Suprapubic skin (tissue), 4 donors: Measurements from ENCODE around the gene NCKAP5. TPM values are rescaled to one million over a fixed set of nuclear protein-coding genes. Genes with fewer than 3 reads are reported as not detected.

Experiments
- DNase-seq, 2 donors: peaks; one replicate each; pipeline ENCODE4 v3.0.0-alpha.2; 2019; ENCODE audit warnings: low spot score in 2 of 2
- H3K27ac ChIP-seq: fragments of 200-600 bp; sonication (generic); one replicate; pipeline ENCODE4 v1.5.1; 2019
- H3K27me3 ChIP-seq: fragments of 200-600 bp; sonication (generic); one replicate; pipeline ENCODE4 v1.5.1; 2019
- H3K36me3 ChIP-seq: fragments of 200-600 bp; sonication (generic); one replicate; pipeline ENCODE4 v1.5.1; 2019
- H3K4me1 ChIP-seq: fragments of 200-600 bp; sonication (generic); one replicate; pipeline ENCODE4 v1.5.1; 2019
- H3K4me3 ChIP-seq: fragments of 200-600 bp; sonication (generic); one replicate; pipeline ENCODE4 v1.5.1; 2019; ENCODE audit warnings: mild to moderate bottlenecking
- H3K9me3 ChIP-seq: fragments of 200-600 bp; sonication (generic); one replicate; pipeline ENCODE4 v1.5.1; 2019
- CTCF ChIP-seq, 2 donors: fragments of 200-600 bp in 1 of 2; fragments of 450-650 bp in 1 of 2; sonication (generic) in 1 of 2; IDR thresholded peaks; one replicate each; pipeline ENCODE4 v1.5.1; 2016 to 2019; ENCODE audit warnings: antibody characterized with exemption in 2 of 2, mild to moderate bottlenecking in 1 of 2, moderate library complexity in 1 of 2
- EP300 ChIP-seq: sonication (generic); formaldehyde crosslinking; IDR thresholded peaks from one replicate; pipeline ENCODE4 v1.6.1; 2017; ENCODE audit warnings: antibody characterized with exemption
- POLR2A ChIP-seq, 2 donors: fragments of 450-650 bp; IDR thresholded peaks; one replicate each; pipeline ENCODE4 v1.6.1; 2017; ENCODE audit warnings: antibody characterized with exemption in 2 of 2, mild to moderate bottlenecking in 2 of 2, moderate library complexity in 2 of 2
- POLR2AphosphoS5 ChIP-seq, 3 donors: sonication (generic); formaldehyde crosslinking; IDR thresholded peaks; one replicate each; pipeline ENCODE4 v1.6.1; 2017; ENCODE audit warnings: antibody characterized with exemption in 3 of 3
- WGBS: methylation state at CpG from one replicate; pipeline ENCODE4 v1.1.5; 2018; 5-methylcytosine and 5-hydroxymethylcytosine counted together
- total RNA-seq, 4 donors: library from RNA; depleted of rRNA; stranded (reverse); fragments of >200 nt; gene quantifications; one replicate each; pipeline ENCODE4 v1.1.0, GENCODE V29; 2016

NCKAP5 gene
- total RNA-seq, 4 donors from 2014 or later = 2.8 to 6.4 (median 4.2) TPM

DNA sequence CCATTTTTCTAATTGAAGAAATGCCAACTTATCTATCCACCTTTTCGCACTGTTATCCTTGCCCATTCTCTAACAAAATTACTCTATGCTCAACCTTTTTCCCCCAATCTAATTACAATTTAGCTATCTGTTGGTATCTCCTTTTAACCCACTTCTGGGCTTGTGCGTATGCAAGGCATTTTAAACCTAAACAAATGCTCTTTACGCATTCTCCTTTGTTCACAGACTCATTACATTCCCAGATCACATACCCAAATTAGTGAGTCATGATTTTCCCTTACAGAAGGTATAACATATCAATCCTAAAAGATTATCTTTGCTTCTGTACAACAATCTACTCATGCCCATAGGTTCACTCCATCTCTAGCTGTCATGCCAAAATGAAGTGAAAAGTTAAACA, 826.5 kb downstream of the NCKAP5 start:
- H3K4me1 ChIP-seq = no peaks in the 10 kb centered on the region
- 98% methylated on average over 3 of the region's 3 CpGs for WGBS

GRCh38 chr2:132740081-132740720, 828.1 kb downstream of the NCKAP5 start:
- Histone ChIP-seq H3K27ac (no peak overlapping the region), H3K4me1 (no peaks in the 10 kb centered on the region), H3K27me3 (no peaks in the 10 kb centered on the region), H3K9me3 (no peaks in the 10 kb centered on the region), H3K4me3 (no peak overlapping the region), H3K36me3 (no peaks in the 10 kb centered on the region)
- TF ChIP-seq EP300 (no peak), POLR2A (IDR thresholded peaks at IDR 0.05) (no peak)
- DNase-seq = no peak

More for the DNA sequence above, 826.5 kb downstream of the NCKAP5 start:
- Histone ChIP-seq H3K27me3 (no peaks in the 10 kb centered on the region), H3K27ac (no peak overlapping the region), H3K36me3 (no peaks in the 10 kb centered on the region), H3K9me3 (no peaks in the 10 kb centered on the region), H3K4me3 (no peak overlapping the region)
- no peak for DNase-seq
- TF ChIP-seq POLR2A (IDR thresholded peaks at IDR 0.05) (no peak), POLR2AphosphoS5 (IDR thresholded peaks at IDR 0.05) (no peak), EP300 (no peak), CTCF (IDR thresholded peaks at IDR 0.05) (no peak)

GRCh38 chr2:132738223-132738622, 830.0 kb downstream of the NCKAP5 start:
- Histone ChIP-seq H3K36me3 (no peaks in the 10 kb centered on the region), H3K4me1 (no peaks in the 10 kb centered on the region), H3K27me3 (no peaks in the 10 kb centered on the region), H3K27ac (no peak overlapping the region), H3K4me3 (no peak overlapping the region), H3K9me3 (no peaks in the 10 kb centered on the region)
- DNase-seq = no peak
- TF ChIP-seq CTCF (IDR thresholded peaks at IDR 0.05) (no peak), EP300 (no peak), POLR2AphosphoS5 (IDR thresholded peaks at IDR 0.05) (no peak), POLR2A (IDR thresholded peaks at IDR 0.05) (no peak)
- 53% methylated on average over 1 of the region's 1 CpG for WGBS

DNA sequence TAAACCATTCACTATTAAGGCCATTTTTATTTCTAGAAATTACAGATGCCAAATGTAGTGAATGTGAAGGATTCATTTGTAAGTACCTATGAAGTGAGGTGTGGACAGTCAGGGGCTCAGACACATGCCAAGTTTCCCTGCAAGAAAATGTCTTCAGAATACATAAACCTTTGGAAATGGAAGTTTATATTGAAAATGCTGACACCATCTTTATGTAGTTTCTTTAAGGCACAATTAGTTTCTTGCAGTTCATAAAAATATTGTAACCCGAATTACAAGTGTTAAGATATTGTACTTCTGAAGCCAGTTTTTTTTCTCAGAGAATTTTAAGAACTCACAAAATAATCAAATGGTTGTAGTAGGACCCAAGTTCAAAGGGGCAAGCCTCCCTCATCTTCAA, 832.2 kb downstream of the NCKAP5 start:
- no peak for DNase-seq
- no peak overlapping the region for H3K4me3 ChIP-seq
- no peak for TF ChIP-seq CTCF (IDR thresholded peaks at IDR 0.05)
- no peak for TF ChIP-seq POLR2A (IDR thresholded peaks at IDR 0.05)
- TF ChIP-seq EP300 = no peak
- TF ChIP-seq POLR2AphosphoS5 (IDR thresholded peaks at IDR 0.05) = no peak
- H3K27me3 ChIP-seq = no peaks in the 10 kb centered on the region
- H3K36me3 ChIP-seq = no peaks in the 10 kb centered on the region
- H3K9me3 ChIP-seq = no peaks in the 10 kb centered on the region
- no peaks in the 10 kb centered on the region for H3K4me1 ChIP-seq
- H3K27ac ChIP-seq = no peak overlapping the region
- 81% methylated on average over 1 of the region's 1 CpG for WGBS

DNA sequence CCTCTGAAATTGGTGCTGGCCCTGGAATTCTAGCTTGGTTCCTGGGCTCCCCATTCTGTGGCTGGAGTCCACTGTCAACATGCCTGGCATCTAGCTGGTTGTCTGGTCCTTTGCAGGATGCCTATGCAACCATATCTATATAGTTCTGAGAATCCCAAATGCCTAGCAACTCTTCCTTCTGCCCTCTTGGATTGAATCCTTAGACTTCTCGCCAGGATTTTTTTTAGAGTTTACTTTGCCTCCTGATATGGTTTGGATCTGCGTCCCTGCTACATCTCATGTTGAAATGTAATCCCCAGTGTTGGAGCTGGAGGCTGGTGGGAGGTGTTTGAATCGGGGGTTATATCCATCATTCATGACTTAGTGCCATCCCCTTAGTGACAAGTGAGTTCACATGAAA, 833.3 kb downstream of the NCKAP5 start:
- 88% methylated on average over 3 of the region's 3 CpGs for WGBS
- TF ChIP-seq EP300 (no peak), CTCF (IDR thresholded peaks at IDR 0.05) (no peak), POLR2A (IDR thresholded peaks at IDR 0.05) (no peak), POLR2AphosphoS5 (IDR thresholded peaks at IDR 0.05) (no peak)
- DNase-seq = no peak
- H3K27me3 ChIP-seq = no peaks in the 10 kb centered on the region
- H3K36me3 ChIP-seq = no peaks in the 10 kb centered on the region
- H3K4me3 ChIP-seq = no peak overlapping the region
- no peak overlapping the region for H3K27ac ChIP-seq
- no peaks in the 10 kb centered on the region for H3K4me1 ChIP-seq
- H3K9me3 ChIP-seq = no peaks in the 10 kb centered on the region

- Histone ChIP-seq H3K4me1 (no peaks in the 10 kb centered on the region), H3K27ac (no peak overlapping the region), H3K9me3 (no peaks in the 10 kb centered on the region), H3K36me3 (no peaks in the 10 kb centered on the region), H3K27me3 (no peaks in the 10 kb centered on the region), H3K4me3 (no peak overlapping the region)
- WGBS = 90% methylated on average over 6 of the region's 6 CpGs
- DNase-seq = no peak
- TF ChIP-seq POLR2A (IDR thresholded peaks at IDR 0.05) = no peak
- TF ChIP-seq CTCF (IDR thresholded peaks at IDR 0.05) = no peak
- TF ChIP-seq POLR2AphosphoS5 (IDR thresholded peaks at IDR 0.05) = no peak
- no peak for TF ChIP-seq EP300
Observed at GRCh38 chr2:132733094-132733493, 835.2 kb downstream of the NCKAP5 start.
